Measurements from ENCODE around the gene GZMA.

- TF ChIP-seq, protein P1, sequence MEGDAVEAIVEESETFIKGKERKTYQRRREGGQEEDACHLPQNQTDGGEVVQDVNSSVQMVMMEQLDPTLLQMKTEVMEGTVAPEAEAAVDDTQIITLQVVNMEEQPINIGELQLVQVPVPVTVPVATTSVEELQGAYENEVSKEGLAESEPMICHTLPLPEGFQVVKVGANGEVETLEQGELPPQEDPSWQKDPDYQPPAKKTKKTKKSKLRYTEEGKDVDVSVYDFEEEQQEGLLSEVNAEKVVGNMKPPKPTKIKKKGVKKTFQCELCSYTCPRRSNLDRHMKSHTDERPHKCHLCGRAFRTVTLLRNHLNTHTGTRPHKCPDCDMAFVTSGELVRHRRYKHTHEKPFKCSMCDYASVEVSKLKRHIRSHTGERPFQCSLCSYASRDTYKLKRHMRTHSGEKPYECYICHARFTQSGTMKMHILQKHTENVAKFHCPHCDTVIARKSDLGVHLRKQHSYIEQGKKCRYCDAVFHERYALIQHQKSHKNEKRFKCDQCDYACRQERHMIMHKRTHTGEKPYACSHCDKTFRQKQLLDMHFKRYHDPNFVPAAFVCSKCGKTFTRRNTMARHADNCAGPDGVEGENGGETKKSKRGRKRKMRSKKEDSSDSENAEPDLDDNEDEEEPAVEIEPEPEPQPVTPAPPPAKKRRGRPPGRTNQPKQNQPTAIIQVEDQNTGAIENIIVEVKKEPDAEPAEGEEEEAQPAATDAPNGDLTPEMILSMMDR (IDR thresholded peaks at IDR 0.05): no peak
- no peak for TF ChIP-seq EP300 (IDR thresholded peaks at IDR 0.05)
These were observed 2.7 kb downstream of the GZMA start for GRCh38 chr5:55104946-55105701.

All from esophagus muscularis mucosa (tissue), 3 donors.